Measurements from ENCODE around the gene GREM2. TPM values are rescaled to one million over a fixed set of nuclear protein-coding genes. Genes with fewer than 3 reads are reported as not detected.

The GREM2 gene
- total RNA-seq, 2 experiments from 2014 or later = 0.05 TPM; not detected in 1

DNA sequence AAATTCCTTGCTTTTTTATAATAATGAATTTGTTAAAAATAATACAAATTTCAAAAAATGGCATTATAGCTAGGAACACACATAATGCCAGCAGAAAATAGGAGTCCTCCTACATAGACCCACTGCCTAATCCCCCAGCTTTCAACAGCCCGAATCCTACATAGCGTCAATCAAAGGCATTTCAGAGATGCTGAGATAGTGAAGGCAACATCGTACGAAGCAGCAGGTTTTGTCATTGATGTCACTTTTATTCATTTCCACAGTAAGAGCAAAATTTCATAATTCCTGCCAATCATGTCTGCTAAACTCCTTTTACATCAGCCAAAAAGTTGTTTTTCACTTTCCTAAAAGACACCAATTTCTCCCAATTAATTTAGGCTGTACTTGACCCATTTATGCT lies 94.1 kb downstream of the GREM2 start:
- CTCF ChIA-PET = no interaction called here
- peaks cover 2% of the 10 kb centered on the region for H3K9me3 Mint-ChIP-seq (ENCODE audit: low read depth)
- ATAC-seq = no peak

DNA sequence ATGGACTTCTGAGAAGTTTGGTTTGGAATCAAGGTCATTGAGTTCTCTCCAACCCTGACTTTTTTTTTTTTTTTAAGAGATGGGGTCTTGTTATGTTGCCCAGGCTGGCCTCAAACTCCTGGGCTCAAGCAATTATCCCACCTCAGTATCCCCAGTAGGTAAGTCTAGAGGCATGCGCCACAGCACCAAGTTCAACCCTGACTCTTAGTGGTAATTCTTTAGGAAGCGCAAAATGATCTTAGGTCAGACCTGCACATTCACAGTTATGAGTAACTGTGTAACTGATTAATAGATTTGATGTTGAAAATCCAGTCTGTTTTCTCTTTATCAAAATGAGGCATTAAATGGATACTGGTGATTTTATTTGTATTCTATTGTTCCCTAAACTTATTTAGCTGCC lies 95.9 kb downstream of the GREM2 start:
- ATAC-seq = no peak
- peaks cover 3% of the 10 kb centered on the region for H3K9me3 Mint-ChIP-seq (ENCODE audit: low read depth)
- no peak overlapping the region for H3K4me3 Mint-ChIP-seq
- no peaks in the 10 kb centered on the region for H3K27me3 Mint-ChIP-seq
- H3K27ac Mint-ChIP-seq = no peak overlapping the region
- DNase-seq = no peak
- no peaks in the 10 kb centered on the region for H3K4me1 Mint-ChIP-seq
- peaks cover 1% of the 10 kb centered on the region for H3K36me3 Mint-ChIP-seq
- CTCF ChIA-PET = no interaction called here

More for the DNA sequence above, 94.1 kb downstream of the GREM2 start:
- Mint-ChIP-seq H3K36me3 (peaks cover 1% of the 10 kb centered on the region), H3K4me1 (no peaks in the 10 kb centered on the region), H3K4me3 (no peak overlapping the region), H3K27me3 (no peaks in the 10 kb centered on the region), H3K27ac (no peak overlapping the region)
- DNase-seq = no peak

DNA sequence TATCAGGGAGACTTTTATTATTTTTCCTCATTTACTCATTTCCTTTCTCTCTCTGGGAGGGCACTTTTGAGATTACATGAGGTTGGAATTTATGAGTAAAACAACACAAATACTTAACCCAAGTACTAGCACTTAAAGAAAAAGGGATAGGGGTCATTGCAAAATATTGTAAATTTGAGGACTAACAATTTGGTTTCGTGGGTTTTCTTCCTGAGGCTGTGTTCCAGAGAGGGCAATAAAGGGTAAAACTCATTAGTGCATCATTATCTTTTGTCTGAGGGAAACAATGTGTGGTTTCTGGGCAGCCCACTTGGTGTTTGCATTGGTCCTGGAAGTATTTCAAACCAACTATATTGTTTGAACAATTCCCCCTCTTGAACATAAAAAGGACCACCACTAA lies 96.5 kb downstream of the GREM2 start:
- Mint-ChIP-seq H3K4me1 (no peaks in the 10 kb centered on the region), H3K27ac (no peak overlapping the region), H3K9me3 (ENCODE audit: low read depth) (peaks cover 3% of the 10 kb centered on the region), H3K4me3 (no peak overlapping the region), H3K36me3 (peaks cover 1% of the 10 kb centered on the region), H3K27me3 (no peaks in the 10 kb centered on the region)
- CTCF ChIA-PET = no interaction called here
- DNase-seq = no peak
- ATAC-seq = no peak

DNA sequence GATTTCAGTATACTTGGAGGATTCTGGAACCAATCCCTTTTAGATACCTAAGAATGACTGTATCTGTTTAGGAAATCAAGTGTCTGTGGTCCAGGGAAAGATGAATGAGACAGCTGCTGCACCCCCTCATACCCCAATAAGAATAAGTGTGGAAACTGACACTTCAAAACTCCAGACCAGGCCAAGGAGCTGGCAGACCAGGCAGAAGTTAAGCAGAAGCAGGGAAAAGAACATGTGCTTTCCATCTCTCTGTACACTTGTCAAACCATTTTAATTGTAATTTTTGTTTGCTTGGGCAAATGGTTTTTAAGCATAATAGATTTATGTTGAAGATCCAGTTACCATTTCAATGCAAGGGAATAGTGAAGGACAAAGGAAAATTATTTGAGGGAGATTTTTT lies 100.2 kb downstream of the GREM2 start:
- no peak overlapping the region for H3K4me3 Mint-ChIP-seq

DNA sequence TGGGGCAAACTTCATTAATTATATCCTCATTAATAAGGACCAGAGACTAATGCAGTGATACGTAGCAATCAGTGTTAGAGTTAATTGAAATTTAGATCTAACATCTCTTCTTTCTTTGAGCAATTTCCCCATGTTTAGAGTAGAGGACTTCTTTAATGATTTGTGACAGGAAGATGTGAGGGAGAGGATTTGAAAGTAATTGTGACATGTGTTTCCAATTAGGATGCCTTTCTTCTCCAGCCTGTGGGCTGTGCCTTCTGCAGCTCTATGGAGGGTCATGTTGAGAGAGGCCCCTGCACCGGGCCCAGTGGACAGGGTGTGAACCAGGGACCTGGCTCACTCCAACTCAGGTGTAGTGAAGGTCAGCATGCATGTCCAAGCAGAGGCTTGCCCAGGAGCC lies 103.0 kb downstream of the GREM2 start:
- Mint-ChIP-seq H3K4me3 (no peak overlapping the region), H3K27me3 (no peaks in the 10 kb centered on the region), H3K36me3 (peaks cover 1% of the 10 kb centered on the region), H3K9me3 (ENCODE audit: low read depth) (peaks cover 7% of the 10 kb centered on the region), H3K27ac (no peak overlapping the region), H3K4me1 (no peaks in the 10 kb centered on the region)
- CTCF ChIA-PET = no interaction called here
- DNase-seq (no peak), ATAC-seq (no peak)

More for the DNA sequence above, 100.2 kb downstream of the GREM2 start:
- DNase-seq = no peak
- no peak for ATAC-seq
- Mint-ChIP-seq H3K9me3 (ENCODE audit: low read depth) (peaks cover 6% of the 10 kb centered on the region), H3K27me3 (no peaks in the 10 kb centered on the region), H3K4me1 (no peaks in the 10 kb centered on the region), H3K27ac (no peak overlapping the region), H3K36me3 (peaks cover 1% of the 10 kb centered on the region)
- CTCF ChIA-PET = interaction anchor here (0.7 kb wide), 1 partner anchor 1891 kb away, joined by 3 read pairs; no protein-coding TSS in a partner anchor

DNA sequence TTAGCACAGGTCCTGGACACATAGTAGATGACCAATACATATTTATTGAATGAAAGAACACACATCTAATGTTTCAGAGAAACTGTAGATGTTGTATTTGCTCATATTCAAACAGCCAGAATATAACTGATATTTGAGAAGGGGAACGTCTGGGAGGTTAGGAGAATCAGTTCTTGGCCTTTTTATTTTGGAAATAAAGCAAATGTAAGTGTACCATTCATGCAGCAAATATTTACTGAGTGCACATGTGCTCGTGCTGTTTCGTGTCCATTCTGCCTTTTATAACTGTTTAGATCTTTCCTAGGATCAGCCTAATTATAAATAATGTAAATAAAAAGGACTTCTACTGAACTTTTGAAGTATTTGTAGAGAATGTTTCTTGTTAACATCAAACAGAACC lies 103.8 kb downstream of the GREM2 start:
- DNase-seq (no peak), ATAC-seq (no peak)
- H3K9me3 Mint-ChIP-seq (ENCODE audit: low read depth) = peaks cover 7% of the 10 kb centered on the region
- CTCF ChIA-PET = no interaction called here
- H3K27me3 Mint-ChIP-seq = no peaks in the 10 kb centered on the region
- no peaks in the 10 kb centered on the region for H3K4me1 Mint-ChIP-seq
- H3K36me3 Mint-ChIP-seq = peaks cover 1% of the 10 kb centered on the region
- H3K27ac Mint-ChIP-seq = no peak overlapping the region
- H3K4me3 Mint-ChIP-seq = no peak overlapping the region

DNA sequence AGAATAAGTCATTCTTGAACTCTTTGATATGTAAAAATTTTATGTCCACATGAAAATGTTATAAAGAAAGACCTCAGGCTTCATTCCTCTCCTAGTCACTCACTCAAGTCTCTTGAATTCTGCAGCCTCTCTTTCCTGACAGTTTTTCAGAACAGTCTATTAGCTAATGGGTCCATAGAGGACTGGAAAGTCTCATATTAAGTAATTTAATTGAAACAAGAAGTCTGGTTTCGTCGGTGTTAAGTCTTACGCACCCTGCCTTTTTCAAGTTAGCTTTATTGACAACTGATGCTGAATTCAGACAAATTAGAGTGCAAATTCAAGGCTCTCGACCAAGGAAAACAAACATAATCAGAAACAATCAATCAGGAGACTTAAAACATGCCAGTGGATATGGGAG lies 105.8 kb downstream of the GREM2 start:
- Mint-ChIP-seq H3K4me3 (no peak overlapping the region), H3K36me3 (no peaks in the 10 kb centered on the region), H3K4me1 (no peaks in the 10 kb centered on the region), H3K9me3 (ENCODE audit: low read depth) (peaks cover 5% of the 10 kb centered on the region), H3K27ac (no peak overlapping the region), H3K27me3 (no peaks in the 10 kb centered on the region)
- ATAC-seq (no peak), DNase-seq (no peak)
- CTCF ChIA-PET = no interaction called here

DNA sequence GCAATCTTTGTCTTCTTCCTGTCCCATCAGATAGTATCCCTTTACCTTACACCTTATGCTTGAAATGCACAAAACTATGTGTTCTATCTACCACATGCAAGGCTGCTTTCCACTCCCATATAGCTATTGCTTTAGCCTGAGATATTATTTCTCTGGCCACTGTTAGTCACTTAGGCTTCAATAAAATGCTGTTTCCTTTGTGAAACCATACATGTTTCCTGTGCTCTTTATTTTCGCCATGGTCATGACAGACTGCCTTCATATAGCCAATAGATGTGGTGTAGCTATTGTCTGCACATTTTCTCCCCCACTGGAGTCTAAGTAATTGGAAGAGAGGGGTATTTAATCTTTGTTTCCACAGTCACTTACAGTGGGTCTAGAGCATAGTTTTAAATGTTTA lies 108.4 kb downstream of the GREM2 start:
- no peaks in the 10 kb centered on the region for H3K27me3 Mint-ChIP-seq
- no peak overlapping the region for H3K27ac Mint-ChIP-seq
- H3K4me3 Mint-ChIP-seq = no peak overlapping the region
- CTCF ChIA-PET = no interaction called here
- H3K36me3 Mint-ChIP-seq = no peaks in the 10 kb centered on the region
- ATAC-seq (no peak), DNase-seq (no peak)
- H3K4me1 Mint-ChIP-seq = no peaks in the 10 kb centered on the region
- H3K9me3 Mint-ChIP-seq (ENCODE audit: low read depth) = peaks cover 1% of the 10 kb centered on the region

DNA sequence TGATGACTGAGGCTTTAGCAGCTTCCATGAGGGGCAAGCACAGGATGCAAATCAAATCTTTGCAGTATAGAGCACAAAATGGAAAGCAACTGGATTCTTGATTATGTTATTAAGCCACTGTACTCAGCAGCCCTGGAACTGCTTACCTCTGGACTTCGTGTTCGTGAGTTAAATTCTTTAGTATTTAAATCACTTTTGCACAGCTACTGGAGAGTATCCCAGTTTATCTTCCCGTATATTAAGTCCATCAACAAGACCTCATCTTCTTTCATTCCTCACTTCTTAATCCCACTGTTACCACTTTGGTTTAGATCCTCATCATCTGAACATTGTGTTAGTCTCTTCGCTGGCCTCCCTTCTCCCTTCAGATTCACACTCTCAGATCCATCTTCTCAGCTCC lies 108.9 kb downstream of the GREM2 start:
- no peak overlapping the region for H3K27ac Mint-ChIP-seq
- peaks cover 5% of the 10 kb centered on the region for H3K9me3 Mint-ChIP-seq (ENCODE audit: low read depth)
- no peaks in the 10 kb centered on the region for H3K4me1 Mint-ChIP-seq
- CTCF ChIA-PET = no interaction called here
- DNase-seq (no peak), ATAC-seq (no peak)
- no peak overlapping the region for H3K4me3 Mint-ChIP-seq
- no peaks in the 10 kb centered on the region for H3K27me3 Mint-ChIP-seq
- no peaks in the 10 kb centered on the region for H3K36me3 Mint-ChIP-seq

DNA sequence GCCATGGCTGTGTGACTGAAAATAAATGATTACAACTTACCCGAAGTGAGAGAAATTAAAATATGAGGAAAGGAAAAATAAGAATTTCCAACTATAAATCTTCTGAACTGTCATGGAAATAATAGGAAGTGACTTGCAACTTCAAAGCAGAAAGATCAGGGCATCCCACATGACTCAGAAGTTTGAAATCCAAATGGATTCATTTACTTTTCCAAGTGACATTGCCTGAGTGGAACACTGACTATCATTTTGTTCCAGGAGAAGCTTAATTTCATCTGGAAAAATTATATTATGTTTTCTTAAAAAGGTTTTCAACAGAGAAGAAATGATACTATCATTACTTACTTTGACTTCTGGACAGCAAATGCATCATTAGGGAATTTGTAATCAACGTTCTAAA lies 110.8 kb downstream of the GREM2 start:
- CTCF ChIA-PET = no interaction called here
- Mint-ChIP-seq H3K27me3 (no peaks in the 10 kb centered on the region), H3K4me1 (no peaks in the 10 kb centered on the region), H3K36me3 (no peaks in the 10 kb centered on the region), H3K9me3 (ENCODE audit: low read depth) (peaks cover 15% of the 10 kb centered on the region), H3K27ac (no peak overlapping the region), H3K4me3 (no peak overlapping the region)
- ATAC-seq (no peak), DNase-seq (no peak)

DNA sequence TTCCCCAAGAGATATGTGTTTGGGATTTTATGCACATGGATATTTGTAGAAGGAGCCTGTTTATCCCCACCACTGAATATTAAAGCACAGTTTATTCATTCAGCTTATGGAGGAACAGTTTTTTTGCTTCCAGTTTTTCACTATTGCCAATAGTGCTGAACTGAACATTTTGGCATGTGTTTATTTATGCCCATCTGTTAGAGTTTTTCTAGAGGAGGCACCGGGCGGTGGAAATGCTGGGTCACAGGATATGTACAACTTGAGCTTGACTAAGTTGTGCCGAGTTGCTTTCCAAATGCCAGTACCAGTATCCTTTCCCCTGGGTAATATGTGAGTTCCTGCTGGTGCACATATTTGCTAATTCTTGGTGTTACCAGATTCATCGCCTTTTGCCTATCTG lies 111.3 kb downstream of the GREM2 start:
- H3K27ac Mint-ChIP-seq = no peak overlapping the region
- H3K4me3 Mint-ChIP-seq = no peak overlapping the region
- no peaks in the 10 kb centered on the region for H3K36me3 Mint-ChIP-seq
- H3K9me3 Mint-ChIP-seq (ENCODE audit: low read depth) = peaks cover 15% of the 10 kb centered on the region
- H3K4me1 Mint-ChIP-seq = no peaks in the 10 kb centered on the region
- H3K27me3 Mint-ChIP-seq = no peaks in the 10 kb centered on the region
- CTCF ChIA-PET = no interaction called here
- ATAC-seq (no peak), DNase-seq (no peak)

DNA sequence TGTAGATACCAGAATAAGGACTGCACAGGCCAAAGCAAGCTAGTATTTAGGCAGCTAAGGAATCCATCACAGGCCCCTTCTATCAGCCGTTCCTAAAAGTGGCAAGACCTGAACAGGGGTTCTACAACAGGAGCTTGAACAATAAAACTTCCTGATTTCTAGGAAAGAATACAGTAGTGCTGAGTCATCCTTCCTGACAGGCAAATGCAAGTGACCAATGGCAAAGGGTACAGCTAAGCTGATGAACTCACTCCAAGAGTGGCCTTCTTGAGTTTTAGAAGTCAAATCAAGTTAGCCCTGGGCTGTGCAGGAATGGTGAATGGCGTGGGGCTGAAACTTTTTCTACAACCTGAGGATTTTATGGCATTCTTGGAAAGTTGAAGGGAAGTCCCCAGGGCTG lies 112.9 kb downstream of the GREM2 start:
- CTCF ChIA-PET = no interaction called here
- Mint-ChIP-seq H3K4me3 (no peak overlapping the region), H3K27ac (no peak overlapping the region), H3K4me1 (no peaks in the 10 kb centered on the region), H3K9me3 (ENCODE audit: low read depth) (peaks cover 16% of the 10 kb centered on the region), H3K27me3 (no peaks in the 10 kb centered on the region), H3K36me3 (no peaks in the 10 kb centered on the region)
- ATAC-seq (no peak), DNase-seq (no peak)

DNA sequence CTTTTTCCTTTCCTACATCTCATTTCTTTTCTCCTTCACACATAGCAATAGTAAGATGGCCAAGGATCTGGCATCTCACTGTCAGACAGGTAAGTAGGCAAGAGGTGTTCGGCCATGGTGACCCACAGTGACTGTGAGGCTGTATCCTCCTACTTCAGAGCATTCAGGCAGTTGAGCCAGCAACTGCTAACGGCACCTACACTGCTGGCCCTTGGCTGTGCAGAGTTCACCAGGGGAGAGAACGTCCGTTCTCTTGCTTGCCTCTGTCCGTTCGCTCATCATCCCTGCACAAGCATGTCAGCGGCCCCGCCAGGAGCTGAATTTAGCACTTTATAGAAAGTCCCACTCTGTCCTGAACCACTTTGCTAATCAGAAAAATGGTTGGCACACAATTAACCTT lies 113.6 kb downstream of the GREM2 start:
- ATAC-seq (no peak), DNase-seq (no peak)
- H3K4me1 Mint-ChIP-seq = no peaks in the 10 kb centered on the region
- H3K27me3 Mint-ChIP-seq = no peaks in the 10 kb centered on the region
- no peaks in the 10 kb centered on the region for H3K36me3 Mint-ChIP-seq
- H3K27ac Mint-ChIP-seq = no peak overlapping the region
- no peak overlapping the region for H3K4me3 Mint-ChIP-seq
- H3K9me3 Mint-ChIP-seq (ENCODE audit: low read depth) = peaks cover 16% of the 10 kb centered on the region
- CTCF ChIA-PET = no interaction called here

DNA sequence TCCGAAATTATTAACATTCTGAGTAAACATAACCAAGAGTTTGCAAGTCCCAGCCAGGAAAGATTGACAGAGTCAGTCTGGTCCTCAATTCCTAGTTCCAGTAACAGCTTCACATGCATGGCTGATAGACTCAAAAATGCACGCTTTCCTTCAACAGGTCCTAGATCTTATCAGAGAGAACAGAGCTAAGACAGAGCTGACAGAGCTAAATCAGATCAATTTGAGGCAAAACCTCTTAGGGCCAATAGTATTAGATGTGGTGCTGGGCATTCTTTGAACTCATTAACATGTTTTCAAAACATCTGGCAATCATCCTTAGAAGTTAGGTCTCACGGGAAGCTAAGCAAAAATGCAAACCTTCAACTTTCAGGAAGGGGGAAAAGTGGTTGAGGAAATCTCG lies 114.0 kb downstream of the GREM2 start:
- ATAC-seq (no peak), DNase-seq (no peak)
- H3K9me3 Mint-ChIP-seq (ENCODE audit: low read depth) = peaks cover 16% of the 10 kb centered on the region
- H3K4me3 Mint-ChIP-seq = no peak overlapping the region
- no peaks in the 10 kb centered on the region for H3K4me1 Mint-ChIP-seq
- CTCF ChIA-PET = no interaction called here
- no peak overlapping the region for H3K27ac Mint-ChIP-seq
- no peaks in the 10 kb centered on the region for H3K27me3 Mint-ChIP-seq
- H3K36me3 Mint-ChIP-seq = no peaks in the 10 kb centered on the region

DNA sequence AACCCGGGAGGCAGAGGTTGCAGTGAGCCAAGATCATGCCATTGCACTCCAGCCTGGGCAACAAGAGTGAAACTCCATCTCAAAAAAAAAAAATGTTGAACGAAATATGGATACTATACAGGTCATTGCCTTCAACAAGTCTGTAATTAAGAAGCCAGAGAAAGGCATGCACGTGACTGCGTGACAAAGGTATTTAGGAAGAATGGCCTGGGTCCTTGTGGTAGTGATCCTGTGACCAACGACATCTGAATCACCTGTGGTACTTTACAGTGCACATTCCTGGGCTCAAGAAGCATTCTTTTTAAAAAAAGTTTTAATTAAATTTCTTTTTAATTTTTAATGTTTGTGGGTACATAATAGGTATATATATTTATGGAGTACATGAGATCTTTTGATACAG lies 115.0 kb downstream of the GREM2 start:
- ATAC-seq = no peak
- Mint-ChIP-seq H3K4me3 (no peak overlapping the region), H3K4me1 (no peaks in the 10 kb centered on the region), H3K27ac (no peak overlapping the region), H3K9me3 (ENCODE audit: low read depth) (peaks cover 17% of the 10 kb centered on the region), H3K36me3 (no peaks in the 10 kb centered on the region), H3K27me3 (no peaks in the 10 kb centered on the region)
- CTCF ChIA-PET = no interaction called here
- DNase-seq = no peak
